Neutrophil (primary cell): ENCODE results near the gene PDXP.
A peak's percentile ranks its signal among the peaks of the same experiment; 100 is the strongest.
"Not testable (repeated sequence)": the region's sequence is repeated elsewhere in the genome, so short reads cannot be mapped to it uniquely, and the experiment has no call there.

Experiments
- H3K27ac ChIP-seq: fragments of 200-600 bp; sonication (generic); 2 replicates; pipeline ENCODE4 v1.5.1; 2016; ENCODE audit warnings: mild to moderate bottlenecking, moderate library complexity
- H3K27me3 ChIP-seq: fragments of 200-600 bp; sonication (generic); 2 replicates; pipeline ENCODE4 v1.6.0; 2016; ENCODE audit warnings: mild to moderate bottlenecking
- H3K36me3 ChIP-seq: fragments of 200-600 bp; sonication (generic); 2 replicates; pipeline ENCODE4 v1.5.1; 2017
- H3K4me1 ChIP-seq, 2 experiments: fragments of 200-600 bp in 1 of 2; sonication (generic) in 1 of 2; 1 replicate in 1 of 2; 2 replicates in 1 of 2; pipeline versions ENCODE4 v1.5.1 to v1.6.1; 2013 to 2016; ENCODE audit warnings: low read depth in 1 of 2, low read length in 1 of 2, mild to moderate bottlenecking in 1 of 2, moderate library complexity in 1 of 2; ENCODE audit not compliant: control insufficient read depth in 1 of 2, insufficient read depth in 1 of 2
- H3K4me3 ChIP-seq, 2 experiments: fragments of 200-600 bp in 1 of 2; sonication (generic) in 1 of 2; 1 replicate in 1 of 2; 2 replicates in 1 of 2; pipeline ENCODE4 v1.5.1; 2013 to 2016; ENCODE audit warnings: low read depth in 1 of 2, low read length in 1 of 2, mild to moderate bottlenecking in 1 of 2, moderate library complexity in 1 of 2
- H3K9me3 ChIP-seq: fragments of 200-600 bp; sonication (generic); 2 replicates; pipeline ENCODE4 v1.5.1; 2016
- CTCF ChIP-seq: fragments of 200-600 bp; sonication (generic); IDR thresholded peaks from 2 replicates; pipeline ENCODE4 v1.5.1; 2016; ENCODE audit warnings: antibody characterized with exemption

Gene PDXP

GRCh38 chr22:37658133-37659065, at the start of gene PDXP:
PDXP (plus strand) TSS chr22:37658723; CDS start chr22:37658783, 60 bp downstream.
- H3K4me1 ChIP-seq = peaks cover 15 to 18% of the 10 kb centered on the region in 2 experiments
- H3K36me3 ChIP-seq = peaks cover 30% of the 10 kb centered on the region
- H3K27ac ChIP-seq = peak within 1 kb of the TSS; percentile 77
- H3K27me3 ChIP-seq = no peaks in the 10 kb centered on the region
- peak within 1 kb of the TSS; percentile 62 to 68 for H3K4me3 ChIP-seq
- no peak for TF ChIP-seq CTCF
- no peaks in the 10 kb centered on the region for H3K9me3 ChIP-seq

- peaks cover 39 to 47% of the 10 kb centered on the region in 2 experiments for H3K4me1 ChIP-seq
- peak overlapping the region; percentile 82 for H3K4me3 ChIP-seq
- peak overlapping the region; percentile 98 for H3K27ac ChIP-seq
- H3K36me3 ChIP-seq = peaks cover 10% of the 10 kb centered on the region
- no peak for TF ChIP-seq CTCF
- no peaks in the 10 kb centered on the region for H3K9me3 ChIP-seq
- H3K27me3 ChIP-seq = peaks cover 17% of the 10 kb centered on the region
These were observed 49.0 kb upstream of the PDXP start for GRCh38 chr22:37609240-37610152.

GRCh38 chr22:37610153-37610475, 48.4 kb upstream of the PDXP start:
- Histone ChIP-seq H3K27ac (peak overlapping the region; percentile 98), H3K27me3 (peaks cover 12% of the 10 kb centered on the region), H3K36me3 (peaks cover 16% of the 10 kb centered on the region), H3K4me3 (peak overlapping the region; percentile 82), H3K4me1 (peaks cover 39 to 47% of the 10 kb centered on the region in 2 experiments)
- not testable (repeated sequence) for H3K9me3 ChIP-seq

GRCh38 chr22:37610480-37611129, 47.9 kb upstream of the PDXP start:
- Histone ChIP-seq H3K36me3 (peaks cover 17% of the 10 kb centered on the region), H3K4me1 (peaks cover 39 to 47% of the 10 kb centered on the region in 2 experiments), H3K27me3 (peaks cover 7% of the 10 kb centered on the region), H3K27ac (peak overlapping the region; percentile 98), H3K4me3 (peak overlapping the region; percentile 82), H3K9me3 (no peaks in the 10 kb centered on the region)
- no peak for TF ChIP-seq CTCF

GRCh38 chr22:37611207-37611606, 47.3 kb upstream of the PDXP start:
- TF ChIP-seq CTCF = no peak
- H3K9me3 ChIP-seq = no peaks in the 10 kb centered on the region
- no peak overlapping the region for H3K4me3 ChIP-seq
- peaks cover under 1% of the 10 kb centered on the region for H3K27me3 ChIP-seq
- H3K36me3 ChIP-seq = peaks cover 23% of the 10 kb centered on the region
- peak overlapping the region; percentile 98 for H3K27ac ChIP-seq
- peaks cover 39 to 47% of the 10 kb centered on the region in 2 experiments for H3K4me1 ChIP-seq
